ENCODE data around the gene ATP2C2.

The ATP2C2 gene

DNA sequence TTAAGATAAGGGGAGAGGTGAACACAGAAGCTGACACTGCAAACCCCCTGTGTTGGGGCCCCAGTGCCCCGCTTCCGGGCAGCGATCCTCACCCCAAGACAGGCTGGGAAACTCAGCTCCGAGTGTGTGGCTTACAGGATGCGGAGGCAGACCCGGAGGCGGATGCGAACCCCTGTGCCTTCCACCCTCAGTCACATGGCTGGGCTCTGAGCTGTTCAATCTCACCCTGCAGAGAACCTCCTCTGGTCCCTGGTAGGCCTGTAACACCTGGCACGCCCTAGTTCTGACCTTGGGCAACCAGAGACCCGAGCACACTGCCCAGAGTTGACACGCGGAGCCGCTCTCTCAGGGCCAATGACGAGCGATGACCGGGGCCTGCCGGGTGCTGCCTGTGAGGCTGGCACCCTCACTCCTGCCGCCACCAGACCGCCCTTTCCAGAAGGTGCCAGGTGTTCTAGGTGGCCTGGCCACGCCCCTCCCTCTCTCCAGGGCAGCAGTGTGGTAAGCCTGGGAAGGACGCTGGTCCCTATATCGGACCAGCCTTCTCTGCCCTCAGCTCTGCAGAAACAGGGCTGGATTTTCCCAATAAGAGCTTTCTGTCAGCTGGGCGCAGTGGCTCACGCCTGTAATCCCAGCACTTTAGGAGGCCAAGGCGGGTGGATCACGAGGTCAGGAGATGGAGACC, 112.9 kb downstream of the ATP2C2 start:
- no peak for DNase-seq

DNA sequence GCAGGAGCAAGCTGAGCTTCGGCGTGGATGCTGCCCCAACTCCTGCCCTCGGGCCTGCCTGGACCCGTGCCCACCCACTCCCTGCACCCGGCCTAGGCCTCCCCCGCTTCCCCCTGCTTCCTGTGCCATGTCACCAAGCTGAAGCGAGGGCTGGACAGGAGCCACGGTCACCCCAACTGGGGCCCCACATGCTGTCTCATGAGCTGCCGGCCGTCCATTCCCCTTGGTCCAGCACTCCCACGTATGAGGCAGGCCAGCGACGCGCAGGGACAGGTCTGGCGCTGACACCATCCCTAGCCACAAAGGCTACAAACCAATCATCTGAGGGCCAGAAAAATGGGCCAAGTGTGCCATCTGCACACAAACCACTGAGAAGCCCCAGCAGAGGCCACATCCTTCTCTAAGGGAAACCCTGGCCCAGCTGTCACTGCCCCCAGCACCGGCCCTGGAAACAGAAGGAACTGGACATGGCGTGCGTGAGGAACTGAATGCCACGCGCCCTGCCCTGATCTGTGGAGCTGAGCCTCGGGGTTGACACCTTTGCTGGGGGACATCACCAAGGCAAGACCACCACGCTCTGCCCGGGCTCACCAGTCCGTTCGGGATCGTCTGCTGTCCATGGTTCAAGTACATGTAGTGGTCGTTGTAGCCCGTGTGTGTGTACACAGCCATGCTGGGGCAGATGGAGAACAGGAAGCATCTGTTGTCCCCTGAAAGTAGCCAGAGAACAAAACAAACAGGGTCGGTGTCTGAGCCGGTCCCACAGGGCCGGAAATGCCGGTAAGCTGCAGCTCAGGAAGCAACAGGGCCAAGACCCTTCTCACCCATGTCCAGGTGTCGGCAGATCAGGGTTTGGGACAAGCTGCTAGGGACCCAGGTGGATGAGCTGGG, 113.9 kb downstream of the ATP2C2 start:
- no peak for DNase-seq

GRCh38 chr16:84482951-84483881, 114.9 kb downstream of the ATP2C2 start:
- no peak for DNase-seq

DNA sequence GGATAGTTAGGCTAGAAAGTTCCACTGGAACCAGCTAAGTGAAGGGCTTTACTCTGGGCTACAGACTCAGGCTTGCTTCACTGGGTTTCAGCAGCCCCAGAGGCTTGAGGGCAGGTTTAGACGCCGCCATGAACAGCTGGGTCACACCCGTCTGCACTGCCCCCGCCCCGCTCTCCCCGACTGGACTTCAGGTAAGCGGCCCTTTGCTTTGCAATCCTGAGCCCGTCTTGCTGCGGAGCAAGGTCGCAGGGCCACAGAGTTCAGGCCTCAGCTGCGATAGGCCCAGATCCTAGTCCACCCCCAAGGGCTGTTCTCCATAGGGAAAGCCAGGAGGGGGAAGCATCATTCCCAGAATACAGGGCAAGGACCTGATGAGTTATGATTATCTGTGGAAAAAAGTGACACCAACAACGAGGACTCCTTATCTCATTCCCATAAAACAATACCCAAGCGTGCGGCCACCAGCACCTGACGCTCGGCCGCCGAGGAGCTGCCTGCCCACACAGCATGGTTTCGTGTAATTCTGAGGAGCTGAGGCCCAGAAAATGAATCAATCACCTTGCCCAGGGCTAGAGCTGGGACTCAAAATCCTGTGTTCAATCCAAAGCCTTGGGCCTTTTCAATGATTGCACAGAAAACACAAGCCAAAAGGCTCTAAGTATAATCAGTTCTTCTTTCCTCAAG, 115.7 kb downstream of the ATP2C2 start:
- DNase-seq: no peak

DNA sequence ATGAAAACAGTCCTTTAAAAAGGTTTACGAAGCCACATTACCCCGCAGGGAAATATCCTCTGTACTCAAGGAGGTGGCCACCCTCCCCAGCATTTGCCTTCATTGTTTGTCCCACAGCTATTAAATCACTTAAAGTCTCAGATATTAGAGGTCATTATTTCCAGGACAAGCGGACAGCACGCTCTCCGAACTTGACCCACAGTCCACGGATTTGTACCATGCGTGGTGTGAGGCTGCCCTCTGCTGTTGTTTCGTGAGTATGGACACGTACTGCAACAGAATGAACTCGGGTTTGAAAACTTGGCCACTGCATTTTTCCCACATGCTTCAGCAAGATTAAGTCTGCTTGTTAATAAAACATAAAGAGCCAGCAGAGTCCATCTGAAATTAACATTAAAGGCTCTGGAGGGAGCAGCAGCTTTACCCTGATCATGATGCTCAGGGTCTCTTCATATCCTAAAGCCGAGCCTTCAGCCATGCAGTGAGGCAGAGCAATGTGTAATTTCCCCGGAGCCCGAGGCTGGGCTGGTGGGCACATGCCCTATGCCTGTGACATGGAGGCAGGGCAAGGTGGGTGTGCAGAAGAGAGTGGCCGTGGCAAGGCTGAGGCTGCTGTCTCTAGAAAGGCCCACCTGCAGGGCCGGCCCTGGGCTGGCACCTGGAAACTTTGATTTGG, 116.4 kb downstream of the ATP2C2 start:
- peak; percentile 57 for DNase-seq

DNA sequence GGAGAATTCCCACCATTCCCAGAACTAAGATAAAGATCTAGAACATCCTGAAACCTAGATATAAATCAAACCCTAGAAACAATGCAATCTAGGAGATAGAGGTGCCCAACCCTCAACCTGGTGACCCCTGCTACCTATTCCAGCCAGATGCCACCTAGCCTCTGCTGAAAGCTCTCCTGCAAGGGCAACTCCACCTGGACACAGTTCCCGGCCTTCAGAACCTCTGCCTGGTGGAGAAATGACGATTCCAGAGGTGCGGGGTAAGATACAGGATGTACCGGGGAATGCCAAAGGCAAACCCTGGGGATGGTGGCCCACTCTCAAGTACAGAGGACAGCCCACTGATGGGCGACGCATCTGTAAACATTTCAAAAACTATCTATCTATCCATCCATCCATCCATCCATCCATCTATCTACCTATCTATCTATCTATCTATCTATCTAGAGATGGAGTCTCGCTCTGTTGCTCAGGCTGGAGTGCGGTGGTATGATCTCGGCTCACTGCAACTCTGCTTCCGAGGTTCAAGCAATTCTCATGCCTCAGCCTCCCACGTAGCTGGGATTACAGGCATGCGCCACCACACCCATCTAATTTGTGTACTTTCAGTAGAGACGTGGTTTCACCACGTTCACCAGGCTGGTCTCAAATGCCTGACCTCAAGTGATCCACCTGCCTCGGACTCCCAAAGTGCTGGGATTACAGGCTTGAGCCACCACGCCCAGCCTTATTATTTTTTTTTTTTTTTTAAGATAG, 117.1 kb downstream of the ATP2C2 start:
- no peak for DNase-seq

- DNase-seq: no peak
Observed at GRCh38 chr16:84486126-84486525, 117.8 kb downstream of the ATP2C2 start.

DNA sequence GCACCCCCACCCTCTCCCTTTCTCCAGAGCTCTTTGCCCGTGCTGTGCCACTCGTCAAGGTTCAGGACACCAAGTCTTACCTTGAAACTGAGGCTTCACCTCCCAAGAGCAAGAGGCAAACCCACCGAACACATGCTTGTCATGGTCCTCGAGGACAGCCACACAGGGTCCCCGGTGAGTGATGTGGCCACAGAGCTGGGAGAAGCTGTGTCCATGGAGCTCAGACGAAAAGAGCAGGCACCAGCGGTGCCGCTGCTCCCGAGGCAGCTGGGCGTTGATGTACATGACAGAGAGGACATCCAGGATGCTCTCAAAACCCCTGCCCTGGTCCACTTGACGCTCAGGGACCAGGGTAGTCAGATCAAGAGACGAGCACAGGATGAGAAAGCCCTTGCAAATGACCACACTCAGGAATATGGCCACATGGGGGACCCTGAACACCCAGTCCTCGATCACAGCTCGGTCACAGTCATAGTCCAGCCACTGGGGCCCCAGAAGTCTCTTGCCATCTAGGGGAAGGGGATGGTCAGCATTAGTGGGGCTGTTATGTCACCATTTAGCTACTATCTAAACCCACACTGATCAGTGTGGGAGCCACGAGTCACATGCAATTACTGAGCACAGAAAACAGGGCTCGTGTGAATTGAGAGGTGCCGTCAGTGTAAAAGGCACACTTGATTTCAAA, 118.4 kb downstream of the ATP2C2 start:
- DNase-seq: no peak

- DNase-seq: no peak
Observed at GRCh38 chr16:84487358-84487757, 119.0 kb downstream of the ATP2C2 start.

- DNase-seq: no peak
Observed at GRCh38 chr16:84489131-84489530, 120.8 kb downstream of the ATP2C2 start.

GRCh38 chr16:84495506-84495905, 127.2 kb downstream of the ATP2C2 start:
- DNase-seq: no peak

DNA sequence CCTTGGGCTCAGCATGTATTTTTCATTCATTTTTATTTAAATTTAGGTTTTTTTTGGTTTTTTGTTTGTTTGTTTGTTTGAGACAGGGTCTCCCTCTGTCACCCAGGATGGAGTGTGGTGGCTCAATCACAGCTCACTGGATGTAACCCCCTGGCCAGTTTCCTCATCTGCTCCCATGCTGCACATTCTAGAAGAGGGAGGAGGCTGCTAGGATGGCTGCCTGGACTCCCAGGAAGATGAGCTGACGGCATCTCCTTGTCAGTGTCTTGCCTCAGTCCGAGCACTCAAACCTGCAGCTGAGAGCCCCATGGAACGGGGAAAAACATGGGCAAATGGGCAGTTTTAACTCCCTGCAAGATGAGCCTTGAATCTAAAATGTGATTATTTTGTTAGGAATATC, 128.7 kb downstream of the ATP2C2 start:
- DNase-seq: no peak

DNA sequence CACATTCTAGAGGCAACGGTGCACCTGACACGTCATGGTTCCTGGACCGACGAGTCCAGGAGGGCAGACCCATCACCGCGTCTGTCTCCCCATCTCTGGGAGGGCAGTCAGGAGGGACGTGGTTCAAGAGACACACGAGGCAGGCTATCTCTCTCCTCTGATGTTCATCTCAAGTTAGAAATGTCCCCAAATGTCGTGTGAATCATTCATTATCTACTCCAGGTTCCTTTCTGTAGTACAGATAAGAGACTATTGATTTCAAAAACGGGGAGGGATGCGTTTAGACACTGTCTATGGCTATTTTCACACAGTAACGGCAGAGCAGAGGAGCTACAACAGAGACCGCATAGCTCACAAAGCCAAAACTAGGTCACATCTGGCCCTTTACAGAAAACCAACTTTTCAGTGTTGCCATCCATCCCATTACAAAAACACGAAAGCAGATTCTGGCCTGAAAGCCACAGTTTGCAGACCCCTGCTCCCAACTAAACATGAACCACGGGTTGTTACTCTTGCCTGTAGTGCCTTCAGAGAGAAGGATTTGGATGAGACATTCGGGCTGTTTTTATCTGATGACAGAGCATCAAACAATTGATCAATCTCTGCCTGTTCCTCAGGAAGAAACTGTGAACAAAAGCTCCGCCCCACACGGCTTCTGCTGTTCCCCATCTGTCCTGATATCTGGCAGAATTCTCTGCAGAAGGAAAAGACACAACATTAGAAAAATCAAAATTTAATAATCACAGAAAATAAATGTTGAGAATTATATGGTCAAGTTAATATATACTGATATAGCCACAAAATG, 129.3 kb downstream of the ATP2C2 start:
- DNase-seq: no peak

GRCh38 chr16:84498223-84498610, 129.9 kb downstream of the ATP2C2 start:
- no peak for DNase-seq

DNA sequence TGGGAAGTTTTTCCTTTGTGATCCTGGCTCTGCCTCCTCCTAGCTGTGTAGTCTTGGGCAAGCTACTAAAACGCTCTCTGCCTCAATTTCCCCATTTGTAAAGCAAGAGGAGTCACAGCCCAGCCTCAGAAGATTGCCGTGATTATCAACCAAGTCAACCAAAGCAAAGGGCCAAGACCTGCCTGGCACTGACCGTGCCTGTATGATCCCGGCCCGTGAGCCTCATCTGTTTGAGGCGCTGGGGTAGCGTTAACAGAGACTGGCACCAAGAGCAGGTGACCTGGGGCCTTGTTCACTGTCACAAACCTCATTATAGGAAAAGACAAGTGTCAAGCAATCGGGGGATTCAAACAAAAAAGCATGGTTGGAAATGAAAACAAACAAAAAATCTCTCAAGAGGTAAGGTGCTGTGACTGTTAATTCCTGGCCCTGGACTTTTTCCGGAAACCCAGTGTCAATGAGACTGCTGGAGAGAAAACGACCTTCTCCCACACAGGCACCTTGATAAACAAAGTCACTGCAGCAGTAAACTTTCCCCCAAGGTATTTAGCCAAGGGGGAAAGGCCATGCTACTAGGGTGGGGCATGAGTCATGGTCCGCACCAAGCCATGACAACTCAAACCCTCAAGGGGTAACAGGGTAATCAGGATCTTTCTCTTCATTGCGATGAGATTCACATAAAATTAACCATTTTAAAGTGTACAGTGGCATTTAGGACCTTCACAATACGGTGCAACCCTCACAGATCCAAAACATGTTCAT, 130.7 kb downstream of the ATP2C2 start:
- no peak for DNase-seq

- DNase-seq: no peak
Observed at GRCh38 chr16:84499638-84500037, 131.3 kb downstream of the ATP2C2 start.

- DNase-seq: no peak
Observed at GRCh38 chr16:84500531-84500930, 132.2 kb downstream of the ATP2C2 start.

GRCh38 chr16:84501077-84501735, 132.9 kb downstream of the ATP2C2 start:
- no peak for DNase-seq
